ENCODE data around the gene GLI3. TPM values are rescaled to one million over a fixed set of nuclear protein-coding genes. Genes with fewer than 3 reads are reported as not detected.

Gene GLI3
- total and polyA plus RNA-seq, 2 of the 8 experiments (the other 6 are each of a cell fraction or from before 2014, with no cell fraction given): 8.0 to 31.1 TPM

DNA sequence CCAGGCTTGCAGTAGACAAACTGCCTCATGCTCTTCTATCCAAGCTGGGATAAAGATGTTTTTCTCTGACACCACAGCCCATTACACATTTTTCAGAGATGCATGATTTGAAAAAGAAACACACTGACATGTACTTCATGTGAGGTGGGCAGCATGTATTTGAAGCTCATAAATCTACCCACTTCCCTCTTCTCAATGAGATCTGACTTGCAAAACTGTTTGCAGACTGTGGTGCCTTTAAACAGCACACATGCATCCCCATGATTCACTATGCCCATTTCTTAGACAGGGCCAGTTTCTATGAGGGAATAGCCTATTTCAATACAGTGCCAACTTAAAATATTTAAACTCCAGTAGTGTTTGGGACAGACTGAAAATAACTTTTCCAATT, 109.8 kb downstream of the GLI3 start (continued):
- TF ChIP-seq, protein P1, sequence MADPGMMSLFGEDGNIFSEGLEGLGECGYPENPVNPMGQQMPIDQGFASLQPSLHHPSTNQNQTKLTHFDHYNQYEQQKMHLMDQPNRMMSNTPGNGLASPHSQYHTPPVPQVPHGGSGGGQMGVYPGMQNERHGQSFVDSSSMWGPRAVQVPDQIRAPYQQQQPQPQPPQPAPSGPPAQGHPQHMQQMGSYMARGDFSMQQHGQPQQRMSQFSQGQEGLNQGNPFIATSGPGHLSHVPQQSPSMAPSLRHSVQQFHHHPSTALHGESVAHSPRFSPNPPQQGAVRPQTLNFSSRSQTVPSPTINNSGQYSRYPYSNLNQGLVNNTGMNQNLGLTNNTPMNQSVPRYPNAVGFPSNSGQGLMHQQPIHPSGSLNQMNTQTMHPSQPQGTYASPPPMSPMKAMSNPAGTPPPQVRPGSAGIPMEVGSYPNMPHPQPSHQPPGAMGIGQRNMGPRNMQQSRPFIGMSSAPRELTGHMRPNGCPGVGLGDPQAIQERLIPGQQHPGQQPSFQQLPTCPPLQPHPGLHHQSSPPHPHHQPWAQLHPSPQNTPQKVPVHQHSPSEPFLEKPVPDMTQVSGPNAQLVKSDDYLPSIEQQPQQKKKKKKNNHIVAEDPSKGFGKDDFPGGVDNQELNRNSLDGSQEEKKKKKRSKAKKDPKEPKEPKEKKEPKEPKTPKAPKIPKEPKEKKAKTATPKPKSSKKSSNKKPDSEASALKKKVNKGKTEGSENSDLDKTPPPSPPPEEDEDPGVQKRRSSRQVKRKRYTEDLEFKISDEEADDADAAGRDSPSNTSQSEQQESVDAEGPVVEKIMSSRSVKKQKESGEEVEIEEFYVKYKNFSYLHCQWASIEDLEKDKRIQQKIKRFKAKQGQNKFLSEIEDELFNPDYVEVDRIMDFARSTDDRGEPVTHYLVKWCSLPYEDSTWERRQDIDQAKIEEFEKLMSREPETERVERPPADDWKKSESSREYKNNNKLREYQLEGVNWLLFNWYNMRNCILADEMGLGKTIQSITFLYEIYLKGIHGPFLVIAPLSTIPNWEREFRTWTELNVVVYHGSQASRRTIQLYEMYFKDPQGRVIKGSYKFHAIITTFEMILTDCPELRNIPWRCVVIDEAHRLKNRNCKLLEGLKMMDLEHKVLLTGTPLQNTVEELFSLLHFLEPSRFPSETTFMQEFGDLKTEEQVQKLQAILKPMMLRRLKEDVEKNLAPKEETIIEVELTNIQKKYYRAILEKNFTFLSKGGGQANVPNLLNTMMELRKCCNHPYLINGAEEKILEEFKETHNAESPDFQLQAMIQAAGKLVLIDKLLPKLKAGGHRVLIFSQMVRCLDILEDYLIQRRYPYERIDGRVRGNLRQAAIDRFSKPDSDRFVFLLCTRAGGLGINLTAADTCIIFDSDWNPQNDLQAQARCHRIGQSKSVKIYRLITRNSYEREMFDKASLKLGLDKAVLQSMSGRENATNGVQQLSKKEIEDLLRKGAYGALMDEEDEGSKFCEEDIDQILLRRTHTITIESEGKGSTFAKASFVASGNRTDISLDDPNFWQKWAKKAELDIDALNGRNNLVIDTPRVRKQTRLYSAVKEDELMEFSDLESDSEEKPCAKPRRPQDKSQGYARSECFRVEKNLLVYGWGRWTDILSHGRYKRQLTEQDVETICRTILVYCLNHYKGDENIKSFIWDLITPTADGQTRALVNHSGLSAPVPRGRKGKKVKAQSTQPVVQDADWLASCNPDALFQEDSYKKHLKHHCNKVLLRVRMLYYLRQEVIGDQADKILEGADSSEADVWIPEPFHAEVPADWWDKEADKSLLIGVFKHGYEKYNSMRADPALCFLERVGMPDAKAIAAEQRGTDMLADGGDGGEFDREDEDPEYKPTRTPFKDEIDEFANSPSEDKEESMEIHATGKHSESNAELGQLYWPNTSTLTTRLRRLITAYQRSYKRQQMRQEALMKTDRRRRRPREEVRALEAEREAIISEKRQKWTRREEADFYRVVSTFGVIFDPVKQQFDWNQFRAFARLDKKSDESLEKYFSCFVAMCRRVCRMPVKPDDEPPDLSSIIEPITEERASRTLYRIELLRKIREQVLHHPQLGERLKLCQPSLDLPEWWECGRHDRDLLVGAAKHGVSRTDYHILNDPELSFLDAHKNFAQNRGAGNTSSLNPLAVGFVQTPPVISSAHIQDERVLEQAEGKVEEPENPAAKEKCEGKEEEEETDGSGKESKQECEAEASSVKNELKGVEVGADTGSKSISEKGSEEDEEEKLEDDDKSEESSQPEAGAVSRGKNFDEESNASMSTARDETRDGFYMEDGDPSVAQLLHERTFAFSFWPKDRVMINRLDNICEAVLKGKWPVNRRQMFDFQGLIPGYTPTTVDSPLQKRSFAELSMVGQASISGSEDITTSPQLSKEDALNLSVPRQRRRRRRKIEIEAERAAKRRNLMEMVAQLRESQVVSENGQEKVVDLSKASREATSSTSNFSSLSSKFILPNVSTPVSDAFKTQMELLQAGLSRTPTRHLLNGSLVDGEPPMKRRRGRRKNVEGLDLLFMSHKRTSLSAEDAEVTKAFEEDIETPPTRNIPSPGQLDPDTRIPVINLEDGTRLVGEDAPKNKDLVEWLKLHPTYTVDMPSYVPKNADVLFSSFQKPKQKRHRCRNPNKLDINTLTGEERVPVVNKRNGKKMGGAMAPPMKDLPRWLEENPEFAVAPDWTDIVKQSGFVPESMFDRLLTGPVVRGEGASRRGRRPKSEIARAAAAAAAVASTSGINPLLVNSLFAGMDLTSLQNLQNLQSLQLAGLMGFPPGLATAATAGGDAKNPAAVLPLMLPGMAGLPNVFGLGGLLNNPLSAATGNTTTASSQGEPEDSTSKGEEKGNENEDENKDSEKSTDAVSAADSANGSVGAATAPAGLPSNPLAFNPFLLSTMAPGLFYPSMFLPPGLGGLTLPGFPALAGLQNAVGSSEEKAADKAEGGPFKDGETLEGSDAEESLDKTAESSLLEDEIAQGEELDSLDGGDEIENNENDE (IDR thresholded peaks at IDR 0.05; ENCODE audit: insufficient replicate concordance, low read length): no peak
- TF ChIP-seq, protein P2, sequence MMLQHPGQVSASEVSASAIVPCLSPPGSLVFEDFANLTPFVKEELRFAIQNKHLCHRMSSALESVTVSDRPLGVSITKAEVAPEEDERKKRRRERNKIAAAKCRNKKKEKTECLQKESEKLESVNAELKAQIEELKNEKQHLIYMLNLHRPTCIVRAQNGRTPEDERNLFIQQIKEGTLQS (IDR thresholded peaks at IDR 0.05; ENCODE audit: insufficient read depth, low read depth, low read length): no peak
- TF ChIP-seq SIRT6 (IDR thresholded peaks at IDR 0.05; ENCODE audit: low read length) (no peak), SP1 (IDR thresholded peaks at IDR 0.05; ENCODE audit: low read depth, low read length) (no peak), KDM5A (IDR thresholded peaks at IDR 0.05; ENCODE audit: low read length) (no peak), POLR2AphosphoS5 (IDR thresholded peaks at IDR 0.05; ENCODE audit: low read depth, low read length) (no peak), CBX8 (IDR thresholded peaks at IDR 0.05; ENCODE audit: borderline replicate concordance, low read depth, low read length) (no peak), TEAD4 (IDR thresholded peaks at IDR 0.05; ENCODE audit: low read depth, low read length) (no peak), SUZ12 (IDR thresholded peaks at IDR 0.05; ENCODE audit: low read length) (no peak), MAFK (IDR thresholded peaks at IDR 0.05; ENCODE audit: low read depth, low read length) (no peak)
